Calu3 (cell line): ENCODE measurements around the gene TMC2. TPM values are rescaled to one million over a fixed set of nuclear protein-coding genes. Genes with fewer than 3 reads are reported as not detected.

ENCODE experiments used
- BruUV-seq: library from RNA; stranded (reverse); fragments of 400-500 nt; replicated peaks from 2 replicates; lab custom pipeline; 2021; lab: Mats Ljungman, UMichigan
- CTCF ChIA-PET: fragments of 300-600 bp; sonication (Branson Sonifier 250); formaldehyde crosslinking; loops from one replicate; lab custom pipeline; 2022; ENCODE audit warnings: antibody characterized with exemption; lab: Charles Lee
- DNase-seq: peaks from one replicate; pipeline ENCODE4 v3.0.0; 2022
- H3K27ac Mint-ChIP-seq: one replicate; pipeline ENCODE4 v1.8.0; 2022; ENCODE audit warnings: mixed read lengths; ENCODE audit not compliant: unreplicated experiment
- H3K27me3 Mint-ChIP-seq: one replicate; pipeline ENCODE4 v1.8.0; 2022; ENCODE audit warnings: mixed read lengths; ENCODE audit not compliant: unreplicated experiment
- H3K36me3 Mint-ChIP-seq: one replicate; pipeline ENCODE4 v1.8.0; 2022; ENCODE audit warnings: mild to moderate bottlenecking, moderate library complexity, mixed read lengths; ENCODE audit not compliant: insufficient read depth, unreplicated experiment
- H3K4me1 Mint-ChIP-seq: one replicate; pipeline ENCODE4 v1.8.0; 2022; ENCODE audit warnings: mild to moderate bottlenecking, low read depth, mixed read lengths; ENCODE audit not compliant: unreplicated experiment
- H3K4me3 Mint-ChIP-seq: one replicate; pipeline ENCODE4 v1.8.0; 2022; ENCODE audit warnings: mild to moderate bottlenecking, low read depth, moderate library complexity, mixed read lengths; ENCODE audit not compliant: unreplicated experiment
- H3K9me3 Mint-ChIP-seq: one replicate; pipeline ENCODE4 v1.8.0; 2022; ENCODE audit warnings: low read depth, mixed read lengths; ENCODE audit not compliant: unreplicated experiment
- intact Hi-C: fragments of 100-400 bp; cut with micrococcal nuclease; formaldehyde crosslinking; loops from one replicate; pipeline ENCODE4 v1.10.0; 2022; ENCODE audit not compliant: unreplicated experiment
- total RNA-seq: library from RNA; stranded (reverse); gene quantifications from 2 replicates; pipeline ENCODE4 v1.2.3, GENCODE V29; 2022
- TF ChIP-seq, protein P1 (sequence below): fragments of 200-600 bp; IDR thresholded peaks from one replicate; pipeline ENCODE4 v1.8.0; 2022; ENCODE audit warnings: antibody characterized with exemption; ENCODE audit not compliant: unreplicated experiment

TMC2 gene
- total RNA-seq, 1 experiment from 2014 or later, result not detected

DNA sequence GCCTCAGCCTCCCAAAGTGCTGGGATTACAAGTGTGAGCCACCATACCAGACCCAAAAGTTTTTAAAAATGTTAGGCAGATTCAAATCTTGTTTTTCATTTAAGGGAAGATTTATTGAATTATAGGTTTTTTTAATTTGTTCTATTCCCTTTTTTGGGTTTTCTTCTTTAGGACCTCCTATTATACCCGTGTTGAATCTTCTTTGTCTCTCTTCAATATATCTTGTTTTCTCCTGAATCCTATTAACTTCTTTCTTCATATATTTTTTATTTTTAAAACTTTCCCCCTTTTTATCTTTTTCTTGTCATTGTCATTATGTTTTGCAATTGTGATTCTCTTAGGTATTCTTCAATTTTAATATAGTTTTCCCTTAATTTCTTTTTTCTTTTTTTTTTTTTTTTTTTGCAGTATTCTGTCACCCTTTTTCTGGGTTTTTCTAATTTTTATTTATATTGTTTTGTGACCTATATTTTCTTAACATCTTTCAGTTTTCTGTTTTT, 70.2 kb downstream of the TMC2 start:
- H3K9me3 Mint-ChIP-seq, result peaks cover 7% of the 10 kb centered on the region
- intact Hi-C loops, result no loop called here
- no peak for DNase-seq
- CTCF ChIA-PET, result no interaction called here
- no TSS peak for BruUV-seq
- H3K27me3 Mint-ChIP-seq, result peaks cover 28% of the 10 kb centered on the region
- no peaks in the 10 kb centered on the region for H3K36me3 Mint-ChIP-seq
- TF ChIP-seq, protein P1, sequence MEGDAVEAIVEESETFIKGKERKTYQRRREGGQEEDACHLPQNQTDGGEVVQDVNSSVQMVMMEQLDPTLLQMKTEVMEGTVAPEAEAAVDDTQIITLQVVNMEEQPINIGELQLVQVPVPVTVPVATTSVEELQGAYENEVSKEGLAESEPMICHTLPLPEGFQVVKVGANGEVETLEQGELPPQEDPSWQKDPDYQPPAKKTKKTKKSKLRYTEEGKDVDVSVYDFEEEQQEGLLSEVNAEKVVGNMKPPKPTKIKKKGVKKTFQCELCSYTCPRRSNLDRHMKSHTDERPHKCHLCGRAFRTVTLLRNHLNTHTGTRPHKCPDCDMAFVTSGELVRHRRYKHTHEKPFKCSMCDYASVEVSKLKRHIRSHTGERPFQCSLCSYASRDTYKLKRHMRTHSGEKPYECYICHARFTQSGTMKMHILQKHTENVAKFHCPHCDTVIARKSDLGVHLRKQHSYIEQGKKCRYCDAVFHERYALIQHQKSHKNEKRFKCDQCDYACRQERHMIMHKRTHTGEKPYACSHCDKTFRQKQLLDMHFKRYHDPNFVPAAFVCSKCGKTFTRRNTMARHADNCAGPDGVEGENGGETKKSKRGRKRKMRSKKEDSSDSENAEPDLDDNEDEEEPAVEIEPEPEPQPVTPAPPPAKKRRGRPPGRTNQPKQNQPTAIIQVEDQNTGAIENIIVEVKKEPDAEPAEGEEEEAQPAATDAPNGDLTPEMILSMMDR, result no peak
- no peak overlapping the region for H3K27ac Mint-ChIP-seq
- no peak overlapping the region for H3K4me3 Mint-ChIP-seq
- H3K4me1 Mint-ChIP-seq, result no peaks in the 10 kb centered on the region

DNA sequence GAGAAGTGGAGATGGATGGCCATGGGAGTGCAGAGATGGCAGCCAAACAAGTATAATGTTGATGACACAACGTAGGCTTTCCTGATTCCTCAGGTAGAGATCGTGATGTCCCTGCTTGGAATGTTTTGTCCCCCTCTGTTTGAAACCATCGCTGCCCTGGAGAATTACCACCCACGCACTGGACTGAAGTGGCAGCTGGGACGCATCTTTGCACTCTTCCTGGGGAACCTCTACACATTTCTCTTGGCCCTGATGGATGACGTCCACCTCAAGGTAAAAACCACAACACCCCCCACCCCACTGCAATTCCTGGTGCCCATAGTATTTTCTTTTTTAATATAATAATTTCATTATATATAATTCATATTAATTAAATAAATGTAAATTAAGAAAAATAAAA, 74.0 kb downstream of the TMC2 start:
- CTCF ChIA-PET, result no interaction called here
- BruUV-seq, result no TSS peak

DNA sequence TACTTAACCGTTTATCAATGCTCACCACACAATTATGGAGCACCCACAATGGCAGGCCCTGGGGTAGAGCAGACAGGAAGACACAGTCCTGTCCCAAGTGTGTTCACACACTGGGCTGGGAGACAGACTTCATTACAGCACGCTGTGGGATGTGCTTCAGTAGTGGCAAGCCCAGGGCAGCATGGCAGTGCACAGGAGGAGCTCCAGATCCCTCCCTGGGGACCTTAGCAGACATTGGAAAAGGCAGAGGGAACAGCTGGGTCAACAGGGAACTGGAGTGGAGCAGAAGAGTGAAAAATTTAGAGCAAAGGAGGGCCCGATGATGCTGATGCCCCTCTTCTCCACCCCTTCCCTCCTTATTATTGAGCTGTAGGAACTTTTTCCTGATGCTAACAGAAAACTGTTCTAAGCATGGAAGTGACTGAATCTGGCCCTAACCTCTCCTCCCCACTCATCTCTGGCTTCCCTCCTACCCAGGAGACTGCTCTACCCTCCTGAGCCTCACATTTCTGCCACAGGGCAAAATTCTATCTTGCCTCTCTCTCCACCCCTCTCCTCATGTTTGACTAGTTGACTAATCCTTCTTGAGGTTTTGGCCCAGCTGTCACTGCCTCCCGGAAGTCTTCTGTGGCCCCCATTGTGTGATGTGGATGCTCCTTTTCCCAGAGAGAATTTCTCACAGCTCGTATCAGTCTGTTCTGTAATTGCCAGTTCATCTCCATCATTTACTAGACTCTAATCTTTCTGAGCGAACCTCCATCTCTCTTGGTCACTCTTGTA, 74.8 kb downstream of the TMC2 start:
- BruUV-seq, result no TSS peak
- H3K4me3 Mint-ChIP-seq, result no peak overlapping the region
- no peak for DNase-seq
- H3K36me3 Mint-ChIP-seq, result no peaks in the 10 kb centered on the region
- H3K4me1 Mint-ChIP-seq, result no peaks in the 10 kb centered on the region
- TF ChIP-seq, protein P1, result no peak
- H3K9me3 Mint-ChIP-seq, result peaks cover 8% of the 10 kb centered on the region
- no peak overlapping the region for H3K27ac Mint-ChIP-seq
- H3K27me3 Mint-ChIP-seq, result peaks cover 62% of the 10 kb centered on the region
- intact Hi-C loops, result no loop called here
- CTCF ChIA-PET, result no interaction called here

More for the DNA sequence above, 74.0 kb downstream of the TMC2 start:
- Mint-ChIP-seq H3K4me1 (no peaks in the 10 kb centered on the region), H3K27ac (no peak overlapping the region), H3K36me3 (no peaks in the 10 kb centered on the region), H3K9me3 (peaks cover 7% of the 10 kb centered on the region), H3K27me3 (peaks cover 54% of the 10 kb centered on the region), H3K4me3 (no peak overlapping the region)
- TF ChIP-seq, protein P1, result no peak
- intact Hi-C loops, result no loop called here
- DNase-seq, result no peak

DNA sequence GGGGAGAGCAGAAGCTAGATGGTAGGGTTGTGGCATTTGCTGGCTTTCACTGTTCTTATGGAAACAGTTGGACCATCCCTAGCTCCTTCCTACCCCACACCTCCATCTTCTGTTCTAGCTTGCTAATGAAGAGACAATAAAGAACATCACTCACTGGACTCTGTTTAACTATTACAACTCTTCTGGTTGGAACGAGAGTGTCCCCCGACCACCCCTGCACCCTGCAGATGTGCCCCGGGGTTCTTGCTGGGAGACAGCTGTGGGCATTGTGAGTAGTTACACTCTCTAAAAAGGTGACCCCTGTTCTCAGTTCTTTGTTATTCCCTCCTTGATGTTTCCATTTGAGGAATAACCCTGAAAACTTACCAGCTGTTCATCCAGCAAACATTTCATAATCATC, 75.7 kb downstream of the TMC2 start:
- no peaks in the 10 kb centered on the region for H3K4me1 Mint-ChIP-seq
- peaks cover 72% of the 10 kb centered on the region for H3K27me3 Mint-ChIP-seq
- peaks cover 11% of the 10 kb centered on the region for H3K9me3 Mint-ChIP-seq
- intact Hi-C loops, result no loop called here
- TF ChIP-seq, protein P1, result no peak
- H3K36me3 Mint-ChIP-seq, result no peaks in the 10 kb centered on the region
- no TSS peak for BruUV-seq
- DNase-seq, result no peak
- H3K27ac Mint-ChIP-seq, result no peak overlapping the region
- H3K4me3 Mint-ChIP-seq, result no peak overlapping the region
- CTCF ChIA-PET, result no interaction called here
